Thoracic aorta (tissue), 2 donors: ENCODE measurements around the gene FSD1. TPM values are rescaled to one million over a fixed set of nuclear protein-coding genes. Genes with fewer than 3 reads are reported as not detected.

ENCODE experiments used
- total RNA-seq, 2 donors: library from RNA; depleted of rRNA; stranded (reverse); fragments of >200 nt; gene quantifications; one replicate each; pipeline versions ENCODE4 v1.1.0 to v1.2.3, GENCODE V29; 2016

Gene FSD1
- total RNA-seq, 2 donors from 2014 or later: not detected

Other genes with a start within 250 kb of the FSD1 start
- gene ZBTB7A, start 237.7 kb upstream of the FSD1 start, total RNA-seq: 10 to 100 TPM; 85.1 to 91.9 TPM
- 10 to 100 TPM; 51.2 to 71.8 TPM for gene MAP2K2, start 180.5 kb upstream of the FSD1 start, total RNA-seq
- gene CREB3L3, start 151.0 kb upstream of the FSD1 start, total RNA-seq: not detected
- gene SIRT6, start 122.0 kb upstream of the FSD1 start, total RNA-seq: 10 to 100 TPM; 21.7 to 30.9 TPM
- 1 to 10 TPM in 1 of 2 donors, under 1 TPM in 1; 0.28 to 1.1 TPM for gene ANKRD24, start 121.9 kb upstream of the FSD1 start, total RNA-seq
- 10 to 100 TPM in 1 of 2 donors, 1 to 10 TPM in 1; 1.9 to 16.1 TPM for gene EBI3, start 75.1 kb upstream of the FSD1 start, total RNA-seq
- 10 to 100 TPM; 17.5 to 25.5 TPM for gene YJU2, start 57.5 kb upstream of the FSD1 start, total RNA-seq
- gene SHD, start 25.3 kb upstream of the FSD1 start, total RNA-seq: not detected
- 1 to 10 TPM in 1 of 2 donors, not detected in 1; 1.8 TPM for gene TMIGD2, start 2.2 kb upstream of the FSD1 start, total RNA-seq
- not detected for gene STAP2, start 34.2 kb downstream of the FSD1 start, total RNA-seq
- 10 to 100 TPM in 1 of 2 donors, 1 to 10 TPM in 1; 5.8 to 10.8 TPM for gene MPND, start 39.0 kb downstream of the FSD1 start, total RNA-seq
- gene SH3GL1, start 95.9 kb downstream of the FSD1 start, total RNA-seq: 10 to 100 TPM; 47.3 to 56.9 TPM
- gene CHAF1A, start 98.0 kb downstream of the FSD1 start, total RNA-seq: 1 to 10 TPM; 3.2 to 5.8 TPM
- gene UBXN6, start 153.2 kb downstream of the FSD1 start, total RNA-seq: 10 to 100 TPM; 51.1 to 68.5 TPM
- gene HDGFL2, start 167.7 kb downstream of the FSD1 start, total RNA-seq: 10 to 100 TPM; 22.7 to 40.3 TPM
- 1 to 10 TPM; 3.4 to 7.1 TPM for gene PLIN4, start 213.9 kb downstream of the FSD1 start, total RNA-seq
- 1 to 10 TPM; 4.0 to 4.5 TPM for gene PLIN5, start 230.6 kb downstream of the FSD1 start, total RNA-seq
- gene LRG1, start 235.4 kb downstream of the FSD1 start, total RNA-seq: 10 to 100 TPM in 1 of 2 donors, under 1 TPM in 1; 0.41 to 13.5 TPM